ENCODE data around the gene RNU1-3.

The RNU1-3 gene

DNA sequence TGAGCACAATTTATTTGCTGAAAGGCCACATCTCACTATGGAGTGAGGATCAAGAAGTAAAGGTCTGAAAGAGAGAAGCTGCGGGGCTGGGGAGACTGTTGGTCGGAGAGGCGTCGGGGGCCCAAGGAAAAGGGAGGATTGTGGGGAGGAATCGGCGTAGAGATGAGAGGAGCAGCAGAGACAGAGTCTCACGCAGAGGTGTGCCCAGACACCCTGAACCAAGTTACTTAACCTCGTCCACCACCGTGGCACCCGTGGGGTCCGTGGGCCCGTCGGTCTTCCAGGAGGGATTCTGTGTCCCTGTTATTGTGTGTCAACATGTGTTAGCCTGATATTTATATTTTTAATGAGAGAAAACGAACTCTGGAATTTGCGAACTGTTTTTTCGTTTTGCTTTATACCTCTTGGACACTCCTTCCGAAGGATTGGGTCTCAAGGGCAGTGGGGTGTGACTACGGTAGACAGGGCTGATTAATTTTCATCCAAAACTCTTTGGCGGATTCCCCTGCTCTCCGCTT is 49.6 kb downstream of the RNU1-3 start:
- no peaks in the 10 kb centered on the region for H3K36me3 Mint-ChIP-seq
- no peak overlapping the region for H3K27ac Mint-ChIP-seq
- H3K9me3 Mint-ChIP-seq: no peaks in the 10 kb centered on the region
- no peak overlapping the region for H3K4me3 Mint-ChIP-seq
- DNase-seq (ENCODE audit: low spot score in 2 of 2) (peak in 1 of 2 donors; percentile 25), ATAC-seq (ENCODE audit: low read depth) (no peak)
- H3K4me1 Mint-ChIP-seq: no peaks in the 10 kb centered on the region
- no peaks in the 10 kb centered on the region for H3K27me3 Mint-ChIP-seq
